HG03108 (cell line): Measurements from ENCODE around the gene RPS25.
"Not testable (repeated sequence)": the region's sequence is repeated elsewhere in the genome, so short reads cannot be mapped to it uniquely, and the experiment has no call there.

Experiments used
- ATAC-seq: cut with Tn5 transposase; IDR thresholded peaks from one replicate; pipeline ENCODE4 v1.9.1; 2021; ENCODE audit warnings: moderate library complexity; ENCODE audit not compliant: unreplicated experiment

The RPS25 gene

GRCh38 chr11:118975771-118976709, 42.1 kb downstream of the RPS25 start:
- no peak for ATAC-seq

GRCh38 chr11:118973985-118974384, 44.2 kb downstream of the RPS25 start:
- ATAC-seq: no peak

- ATAC-seq: no peak
These were observed 46.5 kb downstream of the RPS25 start, which contains the start of gene FOXR1 for GRCh38 chr11:118971646-118972045. FOXR1 (plus strand) TSS chr11:118971761; CDS start chr11:118971932, 171 bp downstream.

- ATAC-seq: not testable (repeated sequence)
These were observed 48.6 kb downstream of the RPS25 start for GRCh38 chr11:118969508-118969907.
